HEK293 (cell line): ENCODE measurements around the gene RBM39.

Experiments
- ATF2 ChIP-seq: fragments of 450-650 bp; formaldehyde crosslinking; IDR thresholded peaks from 2 replicates; pipeline ENCODE4 v1.5.1; 2016; ENCODE audit warnings: missing biosample characterization, missing genetic modification characterization, low read depth
- CTCF ChIP-seq: fragments of 450-650 bp; formaldehyde crosslinking; IDR thresholded peaks from 2 replicates; pipeline ENCODE4 v1.5.1; 2016; ENCODE audit warnings: missing biosample characterization, missing genetic modification characterization
- OVOL3 ChIP-seq: fragments of 450-650 bp; formaldehyde crosslinking; IDR thresholded peaks from 2 replicates; pipeline ENCODE4 v1.5.1; 2016; ENCODE audit warnings: missing biosample characterization, missing genetic modification characterization
- REST ChIP-seq: fragments of 450-650 bp; formaldehyde crosslinking; IDR thresholded peaks from 2 replicates; pipeline ENCODE4 v1.5.1; 2016; ENCODE audit warnings: missing biosample characterization, missing genetic modification characterization
- ZBTB1 ChIP-seq: fragments of 450-650 bp; formaldehyde crosslinking; IDR thresholded peaks from 2 replicates; pipeline ENCODE4 v1.5.1; 2016; ENCODE audit warnings: missing biosample characterization, missing genetic modification characterization
- ZBTB20 ChIP-seq: fragments of 450-650 bp; formaldehyde crosslinking; IDR thresholded peaks from 2 replicates; pipeline ENCODE4 v1.5.1; 2016; ENCODE audit warnings: missing biosample characterization, missing genetic modification characterization
- ZBTB21 ChIP-seq: fragments of 450-650 bp; formaldehyde crosslinking; IDR thresholded peaks from 2 replicates; pipeline ENCODE4 v1.5.1; 2017; ENCODE audit warnings: missing biosample characterization, missing genetic modification characterization
- ZNF133 ChIP-seq: fragments of 450-650 bp; formaldehyde crosslinking; IDR thresholded peaks from 2 replicates; pipeline ENCODE4 v1.5.1; 2016; ENCODE audit warnings: missing biosample characterization, missing genetic modification characterization
- ZNF501 ChIP-seq: fragments of 450-650 bp; formaldehyde crosslinking; IDR thresholded peaks from 2 replicates; pipeline ENCODE4 v1.5.1; 2016; ENCODE audit warnings: missing biosample characterization, missing genetic modification characterization
- ZNF600 ChIP-seq: fragments of 450-650 bp; formaldehyde crosslinking; IDR thresholded peaks from 2 replicates; pipeline ENCODE4 v1.5.1; 2016; ENCODE audit warnings: missing biosample characterization, missing genetic modification characterization
- ZNF677 ChIP-seq: fragments of 450-650 bp; IDR thresholded peaks from 2 replicates; pipeline ENCODE4 v1.5.0; 2018; ENCODE audit warnings: missing biosample characterization, mild to moderate bottlenecking, missing genetic modification characterization, moderate library complexity
- ZXDB ChIP-seq: fragments of 450-650 bp; formaldehyde crosslinking; IDR thresholded peaks from 2 replicates; pipeline ENCODE4 v1.5.1; 2016; ENCODE audit warnings: missing biosample characterization, missing genetic modification characterization
- TF ChIP-seq, protein P1 (sequence below): fragments of 450-650 bp; formaldehyde crosslinking; IDR thresholded peaks from 2 replicates; pipeline ENCODE4 v1.5.1; 2016; ENCODE audit warnings: missing biosample characterization, missing genetic modification characterization, borderline replicate concordance

DNA sequence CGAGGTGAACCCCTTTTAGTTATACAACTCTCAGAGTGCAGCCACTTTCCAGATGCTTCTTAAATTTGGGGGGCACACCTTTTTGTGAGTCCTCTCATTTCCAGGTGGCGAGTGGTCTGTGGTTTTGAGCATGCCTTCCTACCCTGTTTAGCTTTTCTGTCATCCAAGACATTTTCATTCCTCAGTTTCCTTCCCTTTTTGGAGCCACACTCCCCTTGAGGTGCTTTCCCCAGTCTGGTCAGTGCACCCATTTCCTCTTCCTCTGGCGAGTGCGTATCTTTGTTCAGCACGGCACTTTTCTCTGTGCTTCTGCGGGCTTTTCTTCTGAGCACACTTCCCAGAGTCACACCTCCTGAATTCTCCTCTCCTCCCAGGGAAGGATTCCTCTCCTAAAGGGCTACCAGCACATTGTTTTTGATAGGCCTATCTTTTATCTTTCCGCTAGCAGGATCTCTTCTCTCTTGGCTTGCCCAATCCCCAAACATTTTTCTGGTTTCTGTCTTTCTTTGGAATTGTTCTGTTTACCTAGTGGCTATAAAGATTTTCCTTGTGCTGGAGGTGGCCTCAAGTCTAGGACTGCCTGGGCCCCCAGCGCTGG lies 31.2 kb upstream of the RBM39 start:
- TF ChIP-seq OVOL3 = no peak
- no peak for TF ChIP-seq ZBTB1 (tag by site-specific recombination)
- TF ChIP-seq ZNF501 (tag by site-specific recombination) = no peak
- no peak for TF ChIP-seq ATF2 (tag by site-specific recombination)
- TF ChIP-seq ZNF133 (tag by site-specific recombination) = no peak
- no peak for TF ChIP-seq CTCF (tag by site-specific recombination)
- TF ChIP-seq REST (tag by site-specific recombination) = no peak
- no peak for TF ChIP-seq ZBTB21 (tag by site-specific recombination)
- TF ChIP-seq, protein P1, sequence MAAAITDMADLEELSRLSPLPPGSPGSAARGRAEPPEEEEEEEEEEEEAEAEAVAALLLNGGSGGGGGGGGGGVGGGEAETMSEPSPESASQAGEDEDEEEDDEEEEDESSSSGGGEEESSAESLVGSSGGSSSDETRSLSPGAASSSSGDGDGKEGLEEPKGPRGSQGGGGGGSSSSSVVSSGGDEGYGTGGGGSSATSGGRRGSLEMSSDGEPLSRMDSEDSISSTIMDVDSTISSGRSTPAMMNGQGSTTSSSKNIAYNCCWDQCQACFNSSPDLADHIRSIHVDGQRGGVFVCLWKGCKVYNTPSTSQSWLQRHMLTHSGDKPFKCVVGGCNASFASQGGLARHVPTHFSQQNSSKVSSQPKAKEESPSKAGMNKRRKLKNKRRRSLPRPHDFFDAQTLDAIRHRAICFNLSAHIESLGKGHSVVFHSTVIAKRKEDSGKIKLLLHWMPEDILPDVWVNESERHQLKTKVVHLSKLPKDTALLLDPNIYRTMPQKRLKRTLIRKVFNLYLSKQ (tag by site-specific recombination) = no peak
- TF ChIP-seq ZNF677 (tag by site-specific recombination) = no peak
- TF ChIP-seq ZNF600 (tag by site-specific recombination) = peak; percentile 63; the same call in 1 of the 2 replicates
- peak; percentile 22; the same call in 1 of the 2 replicates for TF ChIP-seq ZBTB20
- TF ChIP-seq ZXDB (tag by site-specific recombination) = no peak
